PC-9 (cell line): ENCODE results near the gene SYNJ2. TPM values are rescaled to one million over a fixed set of nuclear protein-coding genes. Genes with fewer than 3 reads are reported as not detected.

ENCODE experiments used
- BruUV-seq: library from RNA; stranded (reverse); fragments of 400-500 nt; replicated peaks from 2 replicates; lab custom pipeline; 2021; lab: Mats Ljungman, UMichigan
- CTCF ChIA-PET: fragments of 300-600 bp; sonication (Branson Sonifier 250); formaldehyde crosslinking; loops from one replicate; lab custom pipeline; 2022; ENCODE audit warnings: antibody characterized with exemption; lab: Charles Lee
- POLR2A ChIA-PET: fragments of 300-600 bp; sonication (Branson Sonifier 250); formaldehyde crosslinking; loops from one replicate; lab custom pipeline; 2022; ENCODE audit warnings: antibody characterized with exemption; ENCODE audit not compliant: unreplicated experiment; lab: Charles Lee
- DNase-seq, 2 experiments: peaks; one replicate each; pipeline versions ENCODE4 v3.0.0 to v3.0.0-alpha.2; 2015 to 2022; ENCODE audit warnings: mixed read lengths in 1 of 2
- H2AFZ ChIP-seq: fragments of 200-600 bp; sonication (generic); 2 replicates; pipeline ENCODE4 v1.8.1; 2017; ENCODE audit warnings: antibody characterized with exemption
- H3F3A ChIP-seq: fragments of 200-600 bp; sonication (generic); 2 replicates; pipeline ENCODE4 v1.8.1; 2017; ENCODE audit warnings: antibody characterized with exemption, mild to moderate bottlenecking, low read depth; ENCODE audit not compliant: insufficient read depth
- H3K27ac ChIP-seq: fragments of 200-600 bp; sonication (generic); 2 replicates; pipeline ENCODE4 v1.6.1; 2016; ENCODE audit warnings: mixed run types
- H3K27me3 ChIP-seq: fragments of 200-600 bp; sonication (generic); 2 replicates; pipeline ENCODE4 v1.6.1; 2016; ENCODE audit warnings: low read depth, mixed run types; ENCODE audit not compliant: insufficient read depth
- H3K36me3 ChIP-seq: fragments of 200-600 bp; sonication (generic); 2 replicates; pipeline ENCODE4 v1.6.1; 2016; ENCODE audit warnings: low read depth, mixed run types
- H3K4me1 ChIP-seq: fragments of 200-600 bp; sonication (generic); replicated peaks from 2 replicates; pipeline ENCODE4 v1.6.1; 2016; ENCODE audit warnings: mixed run types; ENCODE audit not compliant: insufficient read depth
- H3K4me2 ChIP-seq: fragments of 200-600 bp; sonication (generic); 2 replicates; pipeline ENCODE4 v1.6.1; 2017; ENCODE audit warnings: mixed run types
- H3K4me3 ChIP-seq: fragments of 200-600 bp; sonication (generic); 2 replicates; pipeline ENCODE4 v1.6.1; 2016; ENCODE audit warnings: mixed run types
- H3K79me2 ChIP-seq: fragments of 200-600 bp; sonication (generic); 2 replicates; pipeline ENCODE4 v1.6.1; 2017; ENCODE audit warnings: low read depth, mixed run types
- H3K9me2 ChIP-seq: fragments of 200-600 bp; sonication (generic); 2 replicates; pipeline ENCODE4 v1.8.1; 2017; ENCODE audit warnings: mild to moderate bottlenecking; ENCODE audit not compliant: insufficient read depth
- H3K9me3 ChIP-seq: fragments of 200-600 bp; sonication (generic); 2 replicates; pipeline ENCODE4 v1.8.1; 2016; ENCODE audit warnings: low read depth; ENCODE audit not compliant: insufficient read depth
- H4K20me1 ChIP-seq: fragments of 200-600 bp; sonication (generic); 2 replicates; pipeline ENCODE4 v1.8.1; 2017; ENCODE audit not compliant: insufficient read depth
- CTCF ChIP-seq: fragments of 200-600 bp; sonication (generic); conservative IDR thresholded peaks from 2 replicates; pipeline ENCODE4 v1.6.1; 2017; ENCODE audit warnings: mixed run types, antibody characterized with exemption, mild to moderate bottlenecking, moderate library complexity
- EZH2 ChIP-seq: fragments of 200-600 bp; sonication (generic); IDR thresholded peaks from 2 replicates; pipeline ENCODE4 v1.8.0; 2017; ENCODE audit warnings: antibody characterized with exemption, low read depth
- intact Hi-C: fragments of 100-400 bp; cut with micrococcal nuclease; formaldehyde crosslinking; loops from one replicate; pipeline ENCODE4 v1.10.0; 2022; ENCODE audit not compliant: unreplicated experiment
- total RNA-seq: library from RNA; stranded (reverse); gene quantifications from 2 replicates; pipeline ENCODE4 v1.2.3, GENCODE V29; 2021

SYNJ2 gene
- total RNA-seq, 1 experiment from 2014 or later, result 30.3 TPM

- no peaks in the 10 kb centered on the region for H3K9me3 ChIP-seq
- no peak overlapping the region for H3K4me2 ChIP-seq
- POLR2A ChIA-PET, result no interaction called here
- BruUV-seq, result no TSS peak
- no peaks in the 10 kb centered on the region for H3K27me3 ChIP-seq
- H2AFZ ChIP-seq, result no peak overlapping the region
- TF ChIP-seq EZH2 (no peak), CTCF (no peak)
- H4K20me1 ChIP-seq, result 0 out of 2 replicates have a peak, but pooled peaks cover 4% of the 10 kb centered on the region
- H3K36me3 ChIP-seq, result no peaks in the 10 kb centered on the region
- no peaks in the 10 kb centered on the region for H3K9me2 ChIP-seq
- intact Hi-C loops, result no loop called here
- no peak overlapping the region for H3K4me3 ChIP-seq
- H3K27ac ChIP-seq, result no peak overlapping the region
- CTCF ChIA-PET, result no interaction called here
- DNase-seq, result no peak
- H3K4me1 ChIP-seq, result peaks cover 33% of the 10 kb centered on the region
- peaks cover 12% of the 10 kb centered on the region; the same call in 1 of the 2 replicates for H3F3A ChIP-seq
- peaks cover 81% of the 10 kb centered on the region for H3K79me2 ChIP-seq
These were observed 27.1 kb downstream of the SYNJ2 start for GRCh38 chr6:158008864-158009113.

- ChIA-PET POLR2A (no interaction called here), CTCF (no interaction called here)
- no peak for DNase-seq
- Histone ChIP-seq H3K9me2 (no peaks in the 10 kb centered on the region), H3K4me3 (no peak overlapping the region), H2AFZ (no peak overlapping the region), H3K36me3 (no peaks in the 10 kb centered on the region), H3K9me3 (no peaks in the 10 kb centered on the region), H3K27ac (no peak overlapping the region), H3K27me3 (no peaks in the 10 kb centered on the region), H4K20me1 (0 out of 2 replicates have a peak, but pooled peaks cover 4% of the 10 kb centered on the region), H3K79me2 (peaks cover 81% of the 10 kb centered on the region), H3F3A (0 out of 2 replicates have a peak, but pooled peaks cover 9% of the 10 kb centered on the region), H3K4me1 (peaks cover 31% of the 10 kb centered on the region), H3K4me2 (no peak overlapping the region)
- intact Hi-C loops, result no loop called here
- no TSS peak for BruUV-seq
- TF ChIP-seq EZH2, result no peak
- no peak for TF ChIP-seq CTCF
These were observed 27.6 kb downstream of the SYNJ2 start for GRCh38 chr6:158009114-158009891.

GRCh38 chr6:158009935-158010585, 28.4 kb downstream of the SYNJ2 start:
- Histone ChIP-seq H3K9me3 (no peaks in the 10 kb centered on the region), H3K9me2 (no peaks in the 10 kb centered on the region), H3K4me3 (no peak overlapping the region), H3K4me1 (peaks cover 34% of the 10 kb centered on the region), H3F3A (0 out of 2 replicates have a peak, but pooled peaks cover 9% of the 10 kb centered on the region), H3K27ac (no peak overlapping the region), H3K27me3 (no peaks in the 10 kb centered on the region), H3K4me2 (no peak overlapping the region), H3K79me2 (peaks cover 82% of the 10 kb centered on the region), H3K36me3 (no peaks in the 10 kb centered on the region), H2AFZ (no peak overlapping the region), H4K20me1 (0 out of 2 replicates have a peak, but pooled peaks cover 4% of the 10 kb centered on the region)
- ChIA-PET CTCF (no interaction called here), POLR2A (no interaction called here)
- TF ChIP-seq EZH2 (no peak), CTCF (no peak)
- BruUV-seq, result no TSS peak
- intact Hi-C loops, result no loop called here
- no peak for DNase-seq
